Mononuclear cell (primary cell): ENCODE data around the gene EPB41L4B. TPM values are rescaled to one million over a fixed set of nuclear protein-coding genes. Genes with fewer than 3 reads are reported as not detected.

Experiments used
- H3K27me3 ChIP-seq: 2 replicates; pipeline ENCODE4 v1.6.0; 2011; ENCODE audit warnings: low read length, control low read depth; ENCODE audit not compliant: insufficient read depth
- H3K4me1 ChIP-seq: 2 replicates; pipeline ENCODE4 v1.5.1; 2011; ENCODE audit warnings: mild to moderate bottlenecking, low read length, control low read depth; ENCODE audit not compliant: insufficient read depth
- H3K4me3 ChIP-seq: 2 replicates; pipeline ENCODE4 v1.5.1; 2011; ENCODE audit warnings: mild to moderate bottlenecking, low read length, moderate library complexity
- H3K9me3 ChIP-seq: 2 replicates; pipeline ENCODE4 v1.5.1; 2011; ENCODE audit warnings: low read depth, mild to moderate bottlenecking, control low read depth, low read length
- total RNA-seq: library from RNA; depleted of rRNA; stranded (reverse); fragments of >200 nt; gene quantifications from one replicate; pipeline ENCODE4 v1.2.3, GENCODE V29; 2012

Gene EPB41L4B
- total RNA-seq, 1 donor = not detected

DNA sequence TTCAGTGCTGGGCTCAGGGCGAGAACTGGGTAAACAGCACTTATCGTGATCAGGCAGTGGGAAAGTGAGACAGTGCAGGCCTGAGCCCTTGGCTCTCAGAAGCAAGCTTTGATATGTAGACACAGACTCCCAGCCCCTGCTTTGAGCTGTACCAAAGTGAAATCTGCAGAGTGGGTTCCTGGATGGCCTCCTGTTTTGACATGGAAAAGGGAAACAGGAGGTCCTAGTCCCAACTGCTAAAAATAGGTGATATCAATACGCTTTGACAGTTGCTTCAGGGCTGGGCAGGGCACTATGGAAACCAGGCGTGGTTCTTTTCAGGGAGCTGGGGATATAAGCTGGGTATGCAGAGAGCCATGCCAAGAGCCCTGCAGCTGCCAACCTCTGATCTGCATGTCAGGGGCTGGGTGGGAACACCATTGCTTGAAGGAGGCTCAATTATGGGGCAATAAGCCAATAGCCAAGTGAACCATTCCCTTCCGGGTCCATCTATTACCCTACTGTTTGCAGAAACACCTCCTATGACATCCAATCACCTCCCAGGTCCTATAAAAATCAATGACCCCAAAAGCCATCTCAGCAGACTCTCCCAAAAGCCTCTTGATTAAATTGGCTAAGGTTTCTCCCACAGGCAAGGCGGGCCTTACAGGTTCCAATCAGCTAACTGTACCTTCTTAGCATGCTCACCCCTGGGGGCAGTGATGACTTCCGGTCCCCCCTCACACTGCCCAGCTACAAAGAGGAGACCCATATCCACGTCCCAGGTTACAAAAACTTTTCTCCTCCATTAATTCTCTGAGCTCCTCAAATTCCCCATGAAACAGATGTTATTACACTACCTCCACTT, 45.8 kb downstream of the EPB41L4B start:
- Histone ChIP-seq H3K27me3 (no peaks in the 10 kb centered on the region), H3K9me3 (no peaks in the 10 kb centered on the region), H3K4me3 (no peak overlapping the region), H3K4me1 (no peaks in the 10 kb centered on the region)

DNA sequence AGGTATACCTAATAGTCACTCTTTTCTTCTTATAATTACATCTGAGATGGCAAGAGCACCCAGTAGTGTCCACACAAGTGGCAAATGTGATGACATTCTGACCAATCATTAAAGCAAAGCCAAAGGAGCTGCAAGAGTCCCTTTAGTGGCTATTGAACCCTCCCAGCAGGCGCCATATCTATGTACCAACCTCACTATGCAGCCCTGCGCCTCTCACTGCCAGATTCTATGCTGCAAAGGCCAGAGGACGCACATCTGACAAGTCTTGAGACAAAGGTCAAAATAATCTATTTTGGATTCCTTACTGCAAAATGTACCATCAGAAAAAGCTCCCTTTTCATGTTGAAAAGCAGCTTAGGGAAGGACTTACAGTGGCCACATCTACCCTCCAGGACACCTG, 47.0 kb downstream of the EPB41L4B start:
- Histone ChIP-seq H3K4me3 (no peak overlapping the region), H3K9me3 (no peaks in the 10 kb centered on the region), H3K27me3 (no peaks in the 10 kb centered on the region), H3K4me1 (no peaks in the 10 kb centered on the region)

DNA sequence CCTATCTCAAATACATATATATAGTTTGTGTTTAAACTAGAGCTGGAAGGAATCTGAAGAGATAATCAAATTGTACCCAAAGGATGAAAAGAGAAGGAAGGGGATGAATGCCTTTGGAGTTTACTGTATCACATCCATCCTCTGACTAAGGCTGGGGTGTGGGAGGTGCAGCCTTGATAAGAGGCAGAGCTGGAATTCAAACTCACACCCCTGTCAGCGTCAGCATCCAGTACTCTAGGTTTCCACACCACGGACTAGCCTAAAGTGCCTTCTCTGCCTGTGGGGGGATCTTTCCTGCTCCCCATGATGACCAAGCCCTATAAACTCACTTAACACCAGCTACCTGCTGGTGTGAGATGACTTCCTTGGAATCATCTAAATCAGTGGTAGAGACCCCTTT, 48.1 kb downstream of the EPB41L4B start:
- H3K4me1 ChIP-seq = no peaks in the 10 kb centered on the region
- no peaks in the 10 kb centered on the region for H3K9me3 ChIP-seq
- no peak overlapping the region for H3K4me3 ChIP-seq
- H3K27me3 ChIP-seq = no peaks in the 10 kb centered on the region

DNA sequence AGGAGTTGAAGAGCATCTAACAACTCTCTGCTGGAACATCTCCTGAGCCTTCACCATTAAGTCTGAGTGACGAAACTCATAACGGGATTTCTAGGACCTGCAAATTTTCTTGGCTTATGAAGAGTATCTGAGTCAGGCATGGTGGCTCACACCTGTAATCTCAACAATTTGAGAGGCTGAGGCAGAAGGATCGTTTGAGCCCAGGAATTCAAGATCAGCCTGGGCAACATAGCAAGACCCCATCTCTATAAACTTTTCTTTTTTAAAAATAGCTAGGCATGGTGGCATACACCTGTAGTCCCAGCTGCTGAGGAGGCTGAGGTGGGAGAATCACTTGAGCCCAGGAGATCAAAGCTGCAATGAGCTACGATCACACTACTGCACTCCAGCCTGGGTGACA, 48.8 kb downstream of the EPB41L4B start:
- no peaks in the 10 kb centered on the region for H3K27me3 ChIP-seq
- no peaks in the 10 kb centered on the region for H3K9me3 ChIP-seq
- no peaks in the 10 kb centered on the region for H3K4me1 ChIP-seq
- no peak overlapping the region for H3K4me3 ChIP-seq

DNA sequence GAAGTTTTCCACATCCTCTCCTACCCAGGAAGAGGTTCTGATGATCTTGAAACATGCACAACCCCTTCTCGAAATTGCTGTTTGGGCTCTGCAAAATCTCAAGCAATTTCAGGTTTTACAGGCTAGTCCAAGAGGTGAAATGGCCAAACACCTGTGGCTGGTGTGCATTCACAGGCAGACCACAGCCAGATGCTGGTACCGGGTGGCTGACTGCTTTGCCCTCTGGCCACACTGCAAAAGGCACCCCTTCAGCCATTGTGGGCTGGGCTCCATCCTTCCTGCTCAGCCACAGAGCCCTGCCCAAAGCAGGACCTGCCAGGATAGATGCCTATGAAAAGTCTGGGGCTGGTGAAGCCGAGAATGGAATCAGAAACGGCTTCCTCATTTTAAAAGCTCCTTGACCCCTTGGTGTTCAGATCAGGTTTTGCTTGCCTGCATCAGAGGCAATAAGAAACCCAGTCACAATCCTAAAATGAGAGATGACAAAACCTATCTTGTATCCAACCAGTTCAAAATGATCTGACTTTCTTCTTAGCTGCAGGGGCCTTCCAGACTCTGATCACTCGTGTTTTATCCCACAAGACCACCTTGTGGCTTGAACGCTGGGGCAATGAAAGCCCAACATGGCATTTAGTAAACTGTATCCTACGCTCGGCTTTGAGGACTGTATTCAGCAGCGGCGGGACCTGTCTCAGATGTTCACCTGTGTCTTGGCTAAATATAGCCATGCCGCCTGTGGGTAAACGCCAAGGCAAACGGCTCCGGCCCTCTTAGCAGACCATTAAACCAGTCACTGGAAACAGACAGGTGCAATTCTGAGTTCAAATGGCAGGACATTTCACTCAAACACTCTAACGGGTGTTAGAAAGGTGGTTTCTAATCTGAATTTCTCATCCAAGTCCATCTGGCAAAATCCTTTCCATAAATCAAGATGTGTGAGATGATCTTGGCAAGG, 49.6 kb downstream of the EPB41L4B start:
- Histone ChIP-seq H3K9me3 (no peaks in the 10 kb centered on the region), H3K4me3 (no peak overlapping the region), H3K27me3 (no peaks in the 10 kb centered on the region), H3K4me1 (no peaks in the 10 kb centered on the region)

DNA sequence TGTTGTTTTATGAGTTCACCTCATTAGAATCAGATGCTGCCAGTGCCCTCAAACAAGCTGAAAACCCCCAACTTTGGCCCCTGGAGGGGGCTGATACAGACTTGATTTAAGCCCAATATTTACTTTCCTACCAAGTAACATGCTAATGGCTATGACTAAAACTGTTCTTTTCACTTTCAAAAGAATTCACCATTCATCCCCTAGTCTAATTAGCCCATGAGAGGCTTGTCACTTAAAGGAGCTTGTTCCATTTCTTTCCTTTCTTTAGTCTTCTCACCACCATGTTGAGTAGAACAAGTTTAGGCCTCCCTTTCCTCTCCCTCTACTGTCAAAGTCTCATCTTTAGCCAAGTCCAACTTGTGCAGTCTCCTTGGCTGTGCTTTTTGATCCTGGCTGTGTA, 50.4 kb downstream of the EPB41L4B start:
- no peaks in the 10 kb centered on the region for H3K27me3 ChIP-seq
- no peaks in the 10 kb centered on the region for H3K9me3 ChIP-seq
- H3K4me1 ChIP-seq = no peaks in the 10 kb centered on the region
- no peak overlapping the region for H3K4me3 ChIP-seq

DNA sequence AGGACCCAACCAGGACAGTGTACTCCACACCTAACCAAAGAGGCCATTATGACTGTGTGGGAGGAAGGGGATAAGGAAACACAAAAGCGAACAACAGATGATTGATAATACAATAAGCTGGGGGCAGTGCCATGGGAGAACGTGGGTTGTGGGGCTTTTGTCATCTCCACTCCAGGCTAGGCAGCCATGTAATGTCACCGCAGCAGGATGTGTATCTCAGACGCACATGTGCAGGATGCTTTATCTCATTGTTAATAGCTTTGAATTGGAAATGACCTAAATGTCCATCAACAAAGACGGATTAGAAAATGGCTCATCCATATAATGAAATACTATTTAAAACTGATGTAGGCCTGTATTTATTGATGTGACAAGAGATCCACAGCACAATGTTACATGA, 51.0 kb downstream of the EPB41L4B start:
- H3K9me3 ChIP-seq = no peaks in the 10 kb centered on the region
- no peaks in the 10 kb centered on the region for H3K4me1 ChIP-seq
- H3K27me3 ChIP-seq = no peaks in the 10 kb centered on the region
- no peak overlapping the region for H3K4me3 ChIP-seq

DNA sequence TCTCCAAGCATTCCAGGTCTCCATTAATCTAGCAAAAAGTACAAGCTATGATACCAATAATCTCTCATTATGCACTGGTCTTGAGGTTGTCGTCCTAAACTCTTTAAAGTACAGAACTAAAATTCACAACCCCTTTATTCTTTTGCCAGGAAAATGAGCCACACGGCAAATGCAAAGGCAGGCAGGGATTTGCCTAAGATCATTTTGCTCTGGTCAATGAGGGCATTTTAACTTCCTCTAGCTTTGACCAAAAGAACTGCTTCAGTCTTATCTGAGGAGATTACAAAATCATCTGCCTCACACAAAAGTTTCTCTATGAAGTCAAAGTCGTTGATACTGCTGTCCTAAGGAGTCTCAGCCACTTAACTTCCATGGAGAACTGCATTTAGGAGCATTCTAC, 51.8 kb downstream of the EPB41L4B start:
- Histone ChIP-seq H3K4me3 (no peak overlapping the region), H3K4me1 (no peaks in the 10 kb centered on the region), H3K9me3 (no peaks in the 10 kb centered on the region), H3K27me3 (no peaks in the 10 kb centered on the region)

DNA sequence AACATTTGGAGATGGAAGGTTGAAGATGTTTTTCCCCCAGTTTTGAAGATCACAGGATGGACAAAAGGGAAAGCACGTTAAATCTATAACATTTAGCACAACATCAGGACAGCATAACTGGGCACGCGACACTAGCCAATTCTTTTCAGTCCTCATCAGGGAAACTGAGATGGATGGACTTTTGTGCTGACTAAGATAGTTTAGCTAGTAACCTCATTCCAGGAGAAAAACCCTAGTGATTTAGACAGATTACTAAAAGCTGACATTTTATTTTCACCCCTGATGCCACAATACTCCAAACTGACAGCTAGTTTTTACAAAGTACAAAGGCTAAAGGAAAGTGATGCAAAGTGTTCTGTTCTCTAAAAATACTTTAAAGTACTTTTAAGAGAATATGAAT, 53.3 kb downstream of the EPB41L4B start:
- Histone ChIP-seq H3K4me3 (no peak overlapping the region), H3K9me3 (no peaks in the 10 kb centered on the region), H3K27me3 (no peaks in the 10 kb centered on the region), H3K4me1 (no peaks in the 10 kb centered on the region)

DNA sequence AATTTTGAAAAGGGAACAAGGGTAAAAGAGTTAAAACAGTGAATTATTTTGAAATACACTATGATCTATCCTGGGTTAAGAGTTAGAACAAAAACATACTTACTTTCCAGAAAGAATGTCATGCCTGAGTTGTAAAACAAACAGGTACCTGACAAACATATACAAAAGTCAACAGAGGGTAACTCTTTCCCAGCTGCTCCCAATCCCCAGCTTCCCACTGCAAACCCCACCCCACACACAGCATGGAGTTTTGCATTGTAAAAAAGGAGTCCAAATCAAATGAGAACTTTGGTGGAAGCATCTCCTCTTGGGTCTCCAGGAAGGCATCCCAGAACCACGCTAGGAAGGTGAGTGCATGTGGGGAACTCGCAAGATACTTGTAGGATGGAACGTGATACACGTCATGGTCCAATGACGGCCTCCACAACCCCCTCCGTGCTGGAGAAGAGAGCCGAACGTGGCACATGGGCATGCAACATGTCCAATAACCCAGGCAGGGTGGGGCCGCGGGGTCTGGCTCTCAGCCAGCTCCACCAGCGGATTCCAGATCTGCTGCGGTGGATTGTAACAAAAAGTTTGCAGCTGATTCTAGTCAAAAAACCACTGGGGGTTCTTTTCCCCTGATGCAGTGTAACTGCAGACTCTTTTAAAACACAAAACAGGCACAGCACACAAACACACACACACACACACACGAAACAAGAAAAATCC, 55.8 kb downstream of the EPB41L4B start:
- Histone ChIP-seq H3K4me1 (no peaks in the 10 kb centered on the region), H3K27me3 (no peaks in the 10 kb centered on the region), H3K4me3 (no peak overlapping the region), H3K9me3 (no peaks in the 10 kb centered on the region)

DNA sequence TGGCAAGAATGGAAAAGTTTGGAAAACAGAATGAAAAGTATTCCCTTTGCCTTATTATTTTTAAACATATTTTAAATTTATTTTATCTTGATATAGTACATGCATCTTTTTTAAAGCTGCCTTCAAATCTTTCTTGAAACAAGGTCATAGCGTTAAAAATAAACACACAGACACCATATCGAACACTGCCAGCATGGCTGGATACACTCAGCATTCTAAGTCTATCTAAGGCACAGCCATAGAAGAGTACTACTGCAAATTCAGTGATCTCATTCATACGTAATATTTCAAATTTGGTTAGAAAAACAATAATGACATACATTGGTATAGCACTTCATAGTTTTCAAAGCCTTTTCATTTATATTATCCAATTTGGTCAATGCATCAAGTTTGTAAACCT, 57.5 kb downstream of the EPB41L4B start:
- Histone ChIP-seq H3K4me3 (no peak overlapping the region), H3K9me3 (no peaks in the 10 kb centered on the region), H3K27me3 (no peaks in the 10 kb centered on the region), H3K4me1 (no peaks in the 10 kb centered on the region)

DNA sequence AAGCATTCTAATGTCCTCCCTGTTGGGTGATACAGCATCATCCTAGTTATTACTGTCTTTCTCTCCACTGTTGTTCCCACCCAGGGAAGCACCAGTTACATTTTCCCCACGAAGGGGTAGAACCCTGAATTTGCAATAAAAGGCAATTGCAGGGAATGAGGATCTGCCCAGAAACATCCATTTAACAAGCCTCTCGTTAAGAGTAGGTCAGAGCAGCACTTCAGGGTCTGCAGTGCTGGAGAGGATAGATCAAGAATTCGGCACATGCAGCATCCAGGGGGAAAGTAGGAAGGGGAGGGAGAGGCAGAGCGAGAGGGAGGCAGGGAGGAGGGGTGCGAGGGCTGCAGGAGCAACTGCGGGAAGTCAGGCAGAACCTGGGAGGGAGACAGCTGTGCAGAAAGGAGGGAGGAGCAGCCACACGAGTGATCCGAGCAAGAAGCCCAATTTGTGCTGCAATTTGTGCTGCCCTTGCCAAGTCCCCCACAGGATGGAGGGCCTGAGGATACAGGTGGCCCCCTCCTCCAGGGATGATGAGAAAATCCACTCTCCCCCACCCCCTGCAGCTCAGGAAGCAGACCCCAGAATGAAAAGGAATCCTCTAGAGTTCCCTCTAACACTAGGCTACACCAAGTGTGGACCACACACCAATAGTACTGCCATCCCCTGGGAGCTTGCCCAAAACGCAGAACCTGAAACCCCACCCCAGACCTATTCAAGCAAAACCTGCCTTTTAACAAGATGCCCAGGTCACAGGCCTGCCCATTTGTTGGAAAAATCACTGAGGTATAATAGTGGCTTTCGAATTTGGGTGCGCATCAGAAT, 62.2 kb downstream of the EPB41L4B start:
- no peaks in the 10 kb centered on the region for H3K4me1 ChIP-seq
- H3K27me3 ChIP-seq = no peaks in the 10 kb centered on the region
- H3K4me3 ChIP-seq = no peak overlapping the region
- H3K9me3 ChIP-seq = no peaks in the 10 kb centered on the region

DNA sequence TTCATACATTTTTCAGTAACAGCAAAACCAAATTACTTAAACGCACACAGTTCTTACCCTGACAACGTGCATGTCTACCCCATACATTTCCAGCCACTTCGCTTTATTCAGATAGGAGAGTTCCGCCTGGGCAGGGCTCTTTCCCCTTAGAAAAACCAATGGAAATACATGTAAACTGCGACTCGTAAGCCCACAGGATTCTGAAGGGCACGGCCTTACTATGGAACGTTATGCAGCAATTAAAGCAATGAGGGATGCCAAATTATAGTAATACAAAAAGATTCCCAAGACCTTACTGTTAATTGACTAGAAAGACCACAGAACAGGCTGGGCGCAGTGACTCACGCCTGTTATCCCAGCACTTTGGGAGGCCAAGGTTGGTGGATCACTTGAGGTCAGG, 64.5 kb downstream of the EPB41L4B start:
- H3K9me3 ChIP-seq = no peaks in the 10 kb centered on the region
- no peaks in the 10 kb centered on the region for H3K27me3 ChIP-seq
- H3K4me1 ChIP-seq = no peaks in the 10 kb centered on the region
- H3K4me3 ChIP-seq = no peak overlapping the region

DNA sequence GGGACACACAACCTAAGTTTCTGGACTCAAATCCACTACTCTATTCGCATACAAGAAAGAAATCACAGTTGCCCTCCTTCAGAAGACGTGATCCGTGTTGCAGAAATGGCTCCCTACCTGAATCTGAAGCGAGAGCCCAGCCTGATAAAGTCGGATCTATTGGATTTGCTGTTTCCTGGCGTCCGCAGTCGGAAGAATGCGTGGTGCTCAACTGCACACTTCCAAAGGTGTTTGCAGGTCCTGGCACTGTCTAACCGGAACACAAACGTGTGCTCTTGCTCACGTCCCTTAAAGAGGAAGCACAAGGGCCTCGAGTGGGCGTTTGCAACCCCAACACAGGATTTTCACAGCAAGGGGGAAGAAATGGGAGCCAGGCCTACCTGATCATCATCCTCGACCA, 65.5 kb downstream of the EPB41L4B start:
- Histone ChIP-seq H3K4me3 (no peak overlapping the region), H3K9me3 (no peaks in the 10 kb centered on the region), H3K27me3 (no peaks in the 10 kb centered on the region), H3K4me1 (no peaks in the 10 kb centered on the region)
